Esophagus squamous epithelium (tissue), 5 donors: ENCODE results near the gene MROH2B. TPM values are rescaled to one million over a fixed set of nuclear protein-coding genes. Genes with fewer than 3 reads are reported as not detected.

Source experiments
- DNase-seq: peaks from one replicate; lab custom pipeline; 2025; lab: John Stamatoyannopoulos, UW
- H3K27ac ChIP-seq, 4 donors: fragments of 200-600 bp; sonication (generic); one replicate each; pipeline ENCODE4 v1.5.1; 2016 to 2019; ENCODE audit warnings: mild to moderate bottlenecking in 1 of 4
- H3K27me3 ChIP-seq, 4 donors: fragments of 200-600 bp; sonication (generic); 1 replicate in 3 of 4; 2 replicates in 1 of 4; pipeline versions ENCODE4 v1.5.1 to v1.6.0; 2017 to 2021; ENCODE audit warnings: antibody characterized with exemption in 1 of 4
- H3K36me3 ChIP-seq, 3 donors: fragments of 200-600 bp; sonication (generic); one replicate each; pipeline ENCODE4 v1.5.1; 2016 to 2019
- H3K4me1 ChIP-seq, 3 donors: fragments of 200-600 bp; sonication (generic); one replicate each; pipeline ENCODE4 v1.5.1; 2017 to 2019
- H3K4me3 ChIP-seq, 4 donors: fragments of 200-600 bp; sonication (generic); 1 replicate in 3 of 4; 2 replicates in 1 of 4; pipeline ENCODE4 v1.5.1; 2016 to 2019; ENCODE audit warnings: mild to moderate bottlenecking in 2 of 4, moderate library complexity in 1 of 4
- H3K9me3 ChIP-seq, 3 donors: fragments of 200-600 bp; sonication (generic); one replicate each; pipeline ENCODE4 v1.5.1; 2016 to 2019
- POLR2A ChIP-seq, 4 donors: fragments of 450-650 bp; IDR thresholded peaks; one replicate each; pipeline ENCODE4 v1.6.1; 2017; ENCODE audit warnings: antibody characterized with exemption in 4 of 4, mild to moderate bottlenecking in 4 of 4, moderate library complexity in 3 of 4
- WGBS, 2 donors: methylation state at CpG; one replicate each; pipeline ENCODE4 v1.1.5; 2018; 5-methylcytosine and 5-hydroxymethylcytosine counted together
- intact Hi-C: fragments of 100-400 bp; cut with DNase I; formaldehyde crosslinking; loops from one replicate; pipeline ENCODE4 v1.15.0; 2022
- total RNA-seq, 4 donors: library from RNA; depleted of rRNA; stranded (reverse); fragments of >200 nt; gene quantifications; one replicate each; pipeline ENCODE4 v1.1.0, GENCODE V29; 2016
- TF ChIP-seq, protein P1 (sequence below), 6 experiments: fragments of 450-650 bp in 4 of 6; fragments of 200-600 bp in 2 of 6; sonication (generic) in 2 of 6; IDR thresholded peaks; one replicate each; pipeline ENCODE4 v1.5.1; 2016 to 2019; ENCODE audit warnings: antibody characterized with exemption in 6 of 6, mild to moderate bottlenecking in 4 of 6, moderate library complexity in 4 of 6
- donor health status: DM: yes; HTN: yes; CAD: no.

The MROH2B gene
- total RNA-seq, 4 donors from 2014 or later = not detected

DNA sequence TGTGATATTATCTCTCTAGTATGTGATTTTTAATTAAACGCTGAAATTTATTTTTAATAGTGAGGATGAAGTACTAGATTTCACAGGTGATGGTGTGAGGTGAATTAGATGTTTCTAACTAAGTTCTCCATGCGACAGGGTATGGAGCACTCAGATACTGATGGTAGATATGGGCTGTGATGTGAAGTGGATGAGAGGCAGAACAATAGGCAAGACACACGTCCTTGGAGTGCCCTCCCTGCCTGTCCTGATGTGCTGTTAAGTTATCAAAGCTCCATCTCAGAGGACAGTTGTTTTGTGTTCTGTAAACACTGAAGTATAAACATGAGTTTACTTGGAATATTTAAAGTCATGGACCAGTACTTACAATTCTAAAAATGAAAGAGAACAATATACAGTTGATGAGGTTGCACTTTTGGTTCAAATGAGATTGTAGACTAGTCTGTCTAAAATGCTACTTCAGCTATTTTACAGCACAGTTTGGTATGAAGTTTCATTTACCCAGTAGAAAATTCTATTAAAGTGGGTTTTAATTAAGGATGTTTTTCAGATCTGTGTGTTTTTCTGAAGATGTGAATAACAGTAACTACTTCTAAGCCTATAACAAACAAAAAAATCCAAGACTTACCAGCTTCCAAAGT is 97.7 kb downstream of the MROH2B start:
- H3K36me3 ChIP-seq = no peaks in the 10 kb centered on the region
- no peak for DNase-seq
- H3K4me3 ChIP-seq = no peak overlapping the region
- TF ChIP-seq, protein P1, sequence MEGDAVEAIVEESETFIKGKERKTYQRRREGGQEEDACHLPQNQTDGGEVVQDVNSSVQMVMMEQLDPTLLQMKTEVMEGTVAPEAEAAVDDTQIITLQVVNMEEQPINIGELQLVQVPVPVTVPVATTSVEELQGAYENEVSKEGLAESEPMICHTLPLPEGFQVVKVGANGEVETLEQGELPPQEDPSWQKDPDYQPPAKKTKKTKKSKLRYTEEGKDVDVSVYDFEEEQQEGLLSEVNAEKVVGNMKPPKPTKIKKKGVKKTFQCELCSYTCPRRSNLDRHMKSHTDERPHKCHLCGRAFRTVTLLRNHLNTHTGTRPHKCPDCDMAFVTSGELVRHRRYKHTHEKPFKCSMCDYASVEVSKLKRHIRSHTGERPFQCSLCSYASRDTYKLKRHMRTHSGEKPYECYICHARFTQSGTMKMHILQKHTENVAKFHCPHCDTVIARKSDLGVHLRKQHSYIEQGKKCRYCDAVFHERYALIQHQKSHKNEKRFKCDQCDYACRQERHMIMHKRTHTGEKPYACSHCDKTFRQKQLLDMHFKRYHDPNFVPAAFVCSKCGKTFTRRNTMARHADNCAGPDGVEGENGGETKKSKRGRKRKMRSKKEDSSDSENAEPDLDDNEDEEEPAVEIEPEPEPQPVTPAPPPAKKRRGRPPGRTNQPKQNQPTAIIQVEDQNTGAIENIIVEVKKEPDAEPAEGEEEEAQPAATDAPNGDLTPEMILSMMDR (IDR thresholded peaks at IDR 0.05) = no peak
- TF ChIP-seq POLR2A (IDR thresholded peaks at IDR 0.05) = no peak
- no peak overlapping the region for H3K27ac ChIP-seq
- H3K27me3 ChIP-seq = no peaks in the 10 kb centered on the region
- H3K9me3 ChIP-seq = no peaks in the 10 kb centered on the region
- intact Hi-C loops = no loop called here
- H3K4me1 ChIP-seq = no peaks in the 10 kb centered on the region
- 65 to 71% methylated on average over 3 of the region's 3 CpGs for WGBS, 2 donors

DNA sequence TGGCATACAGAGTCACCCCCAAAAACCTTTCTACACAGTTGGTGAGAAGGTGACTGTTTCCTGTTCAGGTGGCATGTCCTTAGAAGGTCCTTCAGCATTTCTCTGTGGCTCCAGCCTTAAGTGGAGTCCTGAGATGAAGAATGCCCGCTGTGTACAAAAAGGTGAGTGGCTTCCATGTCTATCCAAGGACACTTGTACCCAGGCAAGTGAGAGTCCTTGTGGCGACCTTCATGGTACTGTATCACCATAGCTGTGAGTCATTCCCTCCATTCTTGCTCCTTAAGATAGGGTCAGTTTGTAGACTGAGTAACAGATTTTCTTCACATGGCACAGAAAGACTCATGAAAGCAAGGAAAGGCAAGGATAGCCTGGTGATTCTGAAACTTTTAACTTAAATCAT is 98.7 kb downstream of the MROH2B start:
- intact Hi-C loops = no loop called here
- Histone ChIP-seq H3K36me3 (no peaks in the 10 kb centered on the region), H3K9me3 (no peaks in the 10 kb centered on the region), H3K27me3 (no peaks in the 10 kb centered on the region), H3K27ac (no peak overlapping the region), H3K4me1 (no peaks in the 10 kb centered on the region), H3K4me3 (no peak overlapping the region)
- no peak for TF ChIP-seq POLR2A (IDR thresholded peaks at IDR 0.05)
- TF ChIP-seq, protein P1 (IDR thresholded peaks at IDR 0.05) = no peak
- DNase-seq = no peak
- WGBS, 2 donors = 43 to 75% methylated on average over 1 of the region's 2 CpGs

DNA sequence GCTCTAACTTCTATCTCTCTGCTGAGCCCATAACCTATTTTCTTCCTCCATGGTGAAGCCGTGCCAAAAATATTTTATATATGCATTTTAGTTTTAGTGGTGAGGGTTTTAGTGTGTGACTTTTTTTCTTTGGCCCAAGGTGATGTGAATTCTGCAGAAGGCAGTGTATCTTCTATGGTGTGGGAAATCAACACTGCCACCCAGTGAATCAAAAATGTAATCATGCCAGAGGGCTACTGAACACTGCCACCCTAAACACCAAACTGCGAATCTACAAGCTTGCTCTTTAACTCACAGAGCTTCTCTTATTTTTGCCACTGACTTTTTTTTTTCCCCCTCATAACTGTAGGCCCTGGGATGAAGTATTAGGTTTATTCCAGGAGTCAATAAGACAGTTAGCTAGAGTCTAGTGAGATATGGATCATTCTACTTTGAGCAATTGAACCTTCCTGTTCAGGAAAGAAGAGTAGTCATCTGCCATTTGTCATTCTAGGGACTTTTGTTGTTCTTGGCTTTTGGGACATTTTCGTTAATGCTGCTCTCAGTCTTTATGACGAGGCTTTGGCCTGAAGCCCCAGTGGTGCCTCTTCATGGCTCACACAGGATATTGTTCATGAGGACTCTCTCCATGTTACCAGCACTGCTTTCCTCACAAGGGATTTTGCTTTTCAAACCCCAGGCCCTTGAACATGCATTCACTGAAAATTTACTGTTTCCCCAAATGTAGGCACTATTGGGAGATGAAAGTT is 108.8 kb downstream of the MROH2B start:
- peaks cover 0 to 9% (median 0%) of the 10 kb centered on the region in 3 donors for H3K9me3 ChIP-seq
- intact Hi-C loops = no loop called here
- no peak for TF ChIP-seq POLR2A (IDR thresholded peaks at IDR 0.05)
- TF ChIP-seq, protein P1 (IDR thresholded peaks at IDR 0.05) = no peak
- peaks cover 0 to 18% (median 0%) of the 10 kb centered on the region in 3 donors for H3K36me3 ChIP-seq
- no peak overlapping the region for H3K4me3 ChIP-seq
- no peak for DNase-seq
- no peaks in the 10 kb centered on the region for H3K27me3 ChIP-seq
- no peaks in the 10 kb centered on the region for H3K4me1 ChIP-seq
- WGBS, 2 donors = 47 to 57% methylated on average over 4 of the region's 4 CpGs
- no peak overlapping the region for H3K27ac ChIP-seq

DNA sequence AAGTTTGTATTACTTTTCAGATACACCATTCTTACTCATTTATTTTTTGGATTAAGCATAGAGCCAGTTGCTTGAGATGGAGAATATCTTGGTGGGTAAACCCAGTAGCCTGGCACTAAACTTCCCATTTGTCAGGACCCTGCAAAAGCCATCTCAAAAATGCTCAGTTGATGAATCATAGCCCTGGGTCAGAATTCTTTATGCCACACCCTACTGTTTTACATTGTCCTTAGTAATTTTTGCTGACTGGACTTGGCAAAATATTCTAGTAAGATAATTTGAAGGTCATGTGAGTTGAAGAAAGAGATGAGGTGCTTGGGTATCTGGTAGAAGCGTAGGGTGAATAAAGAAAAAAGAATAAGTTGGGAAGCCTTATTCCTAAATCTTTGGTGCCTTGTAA is 111.1 kb downstream of the MROH2B start:
- Histone ChIP-seq H3K4me3 (no peak overlapping the region), H3K9me3 (peaks cover 0 to 9% (median 0%) of the 10 kb centered on the region in 3 donors), H3K4me1 (no peaks in the 10 kb centered on the region), H3K27me3 (no peaks in the 10 kb centered on the region), H3K27ac (no peak overlapping the region), H3K36me3 (peaks cover 0 to 18% (median 0%) of the 10 kb centered on the region in 3 donors)
- TF ChIP-seq POLR2A (IDR thresholded peaks at IDR 0.05) = no peak
- TF ChIP-seq, protein P1 (IDR thresholded peaks at IDR 0.05) = no peak
- intact Hi-C loops = no loop called here
- WGBS, 2 donors = 73 to 93% methylated on average over 1 of the region's 1 CpG
- no peak for DNase-seq

DNA sequence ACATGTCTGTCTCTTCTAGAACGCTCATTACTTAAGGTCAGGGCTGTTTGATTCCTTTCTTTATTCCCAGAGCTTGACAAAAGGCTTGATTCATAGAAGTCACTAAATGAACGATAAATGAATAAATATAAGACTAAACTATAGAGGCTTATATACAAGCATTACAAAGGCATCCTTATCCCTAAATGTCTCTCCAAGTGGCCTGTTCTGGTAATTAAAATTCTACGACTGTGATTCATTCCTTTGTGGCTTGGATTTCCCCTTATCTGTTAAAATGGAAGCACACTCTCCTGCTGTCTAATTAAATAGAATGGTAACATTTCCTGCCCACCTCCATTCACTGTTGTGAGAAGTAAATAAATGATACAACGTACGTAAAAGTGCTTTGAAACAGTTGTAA is 112.3 kb downstream of the MROH2B start:
- Histone ChIP-seq H3K9me3 (peaks cover 0 to 9% (median 0%) of the 10 kb centered on the region in 3 donors), H3K36me3 (peaks cover 0 to 18% (median 0%) of the 10 kb centered on the region in 3 donors), H3K27me3 (no peaks in the 10 kb centered on the region), H3K4me3 (no peak overlapping the region), H3K27ac (no peak overlapping the region), H3K4me1 (no peaks in the 10 kb centered on the region)
- TF ChIP-seq POLR2A (IDR thresholded peaks at IDR 0.05) = no peak
- TF ChIP-seq, protein P1 (IDR thresholded peaks at IDR 0.05) = no peak
- 57 to 74% methylated on average over 5 of the region's 5 CpGs for WGBS, 2 donors
- intact Hi-C loops = no loop called here
- DNase-seq = no peak
